Cardiac fibroblast (primary cell): Measurements from ENCODE around the gene CHMP4B.

ENCODE experiments used
- DNase-seq, 2 donors: peaks; one replicate each; pipeline versions ENCODE4 v3.0.0 to v3.0.0-alpha.2; 2010; ENCODE audit warnings: low read depth in 2 of 2
- H3K4me3 ChIP-seq, 2 donors: replicated peaks in 1 of 2; 1 replicate in 1 of 2; 2 replicates in 1 of 2; pipeline ENCODE4 v1.5.1; 2011; ENCODE audit warnings: low read depth in 2 of 2, low read length in 2 of 2, mild to moderate bottlenecking in 2 of 2, moderate library complexity in 1 of 2
- TF ChIP-seq, protein P1 (sequence below): IDR thresholded peaks from one replicate; pipeline ENCODE4 v1.5.1; 2011; ENCODE audit warnings: low read depth, mild to moderate bottlenecking, low read length, inconsistent platforms

The CHMP4B gene

GRCh38 chr20:33769043-33769442, 42.1 kb upstream of the CHMP4B start:
- DNase-seq, result no peak

DNA sequence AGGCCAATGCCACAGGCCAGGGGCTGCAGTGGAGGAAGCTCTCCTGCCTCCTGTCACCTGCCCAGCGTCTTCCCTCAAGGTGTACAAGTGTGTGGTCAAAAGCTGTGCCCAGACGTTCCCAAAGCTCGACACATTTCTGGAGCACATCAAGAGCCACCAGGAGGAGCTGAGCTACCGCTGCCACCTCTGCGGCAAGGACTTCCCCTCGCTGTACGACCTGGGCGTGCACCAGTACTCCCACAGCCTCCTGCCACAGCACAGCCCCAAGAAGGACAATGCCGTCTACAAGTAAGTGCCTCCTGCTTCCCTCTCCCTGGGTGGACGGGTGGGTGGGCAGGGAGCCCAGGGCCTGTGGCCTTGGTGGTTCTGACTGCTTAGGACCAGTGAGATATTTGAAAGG, 41.1 kb upstream of the CHMP4B start:
- no peak for DNase-seq
- H3K4me3 ChIP-seq, result no peak overlapping the region
- TF ChIP-seq, protein P1, sequence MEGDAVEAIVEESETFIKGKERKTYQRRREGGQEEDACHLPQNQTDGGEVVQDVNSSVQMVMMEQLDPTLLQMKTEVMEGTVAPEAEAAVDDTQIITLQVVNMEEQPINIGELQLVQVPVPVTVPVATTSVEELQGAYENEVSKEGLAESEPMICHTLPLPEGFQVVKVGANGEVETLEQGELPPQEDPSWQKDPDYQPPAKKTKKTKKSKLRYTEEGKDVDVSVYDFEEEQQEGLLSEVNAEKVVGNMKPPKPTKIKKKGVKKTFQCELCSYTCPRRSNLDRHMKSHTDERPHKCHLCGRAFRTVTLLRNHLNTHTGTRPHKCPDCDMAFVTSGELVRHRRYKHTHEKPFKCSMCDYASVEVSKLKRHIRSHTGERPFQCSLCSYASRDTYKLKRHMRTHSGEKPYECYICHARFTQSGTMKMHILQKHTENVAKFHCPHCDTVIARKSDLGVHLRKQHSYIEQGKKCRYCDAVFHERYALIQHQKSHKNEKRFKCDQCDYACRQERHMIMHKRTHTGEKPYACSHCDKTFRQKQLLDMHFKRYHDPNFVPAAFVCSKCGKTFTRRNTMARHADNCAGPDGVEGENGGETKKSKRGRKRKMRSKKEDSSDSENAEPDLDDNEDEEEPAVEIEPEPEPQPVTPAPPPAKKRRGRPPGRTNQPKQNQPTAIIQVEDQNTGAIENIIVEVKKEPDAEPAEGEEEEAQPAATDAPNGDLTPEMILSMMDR, result no peak

More at GRCh38 chr20:33769043-33769442, 42.1 kb upstream of the CHMP4B start:
- TF ChIP-seq, protein P1, result no peak
- no peak overlapping the region for H3K4me3 ChIP-seq

DNA sequence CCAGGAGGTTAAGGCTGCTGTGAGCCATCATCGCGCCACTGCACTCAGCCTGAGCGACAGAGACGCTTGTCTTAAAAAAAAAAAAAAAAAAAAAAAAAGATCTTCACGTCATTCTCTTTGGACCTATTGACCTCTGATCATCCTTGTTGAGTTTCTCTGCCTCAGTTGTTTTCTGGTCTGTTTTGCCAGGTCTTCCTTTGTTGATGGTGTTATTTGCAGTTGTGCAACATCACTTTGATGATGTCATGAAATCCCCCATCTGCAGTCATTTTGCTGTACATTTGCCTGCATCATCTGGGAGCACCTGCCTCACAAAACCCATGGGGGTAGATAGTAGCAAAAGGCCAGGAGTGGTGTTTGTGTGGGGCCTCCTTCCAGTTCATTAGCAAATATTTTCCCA, 39.2 kb upstream of the CHMP4B start:
- no peak for DNase-seq
- TF ChIP-seq, protein P1, result no peak
- H3K4me3 ChIP-seq, result no peak overlapping the region

DNA sequence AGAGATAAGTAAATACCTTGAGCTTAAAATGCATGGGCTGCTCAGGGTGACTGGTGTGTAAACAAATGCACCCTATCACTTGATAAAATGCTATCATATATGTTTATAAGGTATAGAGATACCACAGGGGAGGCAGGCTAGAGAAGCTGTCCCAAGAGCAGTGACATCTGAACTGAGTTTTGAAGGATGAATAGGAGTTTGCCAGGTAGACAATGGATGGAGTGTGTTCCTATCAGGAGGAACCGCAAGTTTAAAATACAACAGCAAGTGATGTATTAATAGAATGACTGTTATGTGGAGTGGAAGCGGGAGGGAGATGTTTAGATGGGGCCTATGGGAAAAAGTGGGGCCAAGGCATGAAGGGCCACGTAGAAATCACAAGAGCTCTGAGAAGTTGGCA, 38.7 kb upstream of the CHMP4B start:
- TF ChIP-seq, protein P1, result no peak
- no peak for DNase-seq
- H3K4me3 ChIP-seq, result no peak overlapping the region

DNA sequence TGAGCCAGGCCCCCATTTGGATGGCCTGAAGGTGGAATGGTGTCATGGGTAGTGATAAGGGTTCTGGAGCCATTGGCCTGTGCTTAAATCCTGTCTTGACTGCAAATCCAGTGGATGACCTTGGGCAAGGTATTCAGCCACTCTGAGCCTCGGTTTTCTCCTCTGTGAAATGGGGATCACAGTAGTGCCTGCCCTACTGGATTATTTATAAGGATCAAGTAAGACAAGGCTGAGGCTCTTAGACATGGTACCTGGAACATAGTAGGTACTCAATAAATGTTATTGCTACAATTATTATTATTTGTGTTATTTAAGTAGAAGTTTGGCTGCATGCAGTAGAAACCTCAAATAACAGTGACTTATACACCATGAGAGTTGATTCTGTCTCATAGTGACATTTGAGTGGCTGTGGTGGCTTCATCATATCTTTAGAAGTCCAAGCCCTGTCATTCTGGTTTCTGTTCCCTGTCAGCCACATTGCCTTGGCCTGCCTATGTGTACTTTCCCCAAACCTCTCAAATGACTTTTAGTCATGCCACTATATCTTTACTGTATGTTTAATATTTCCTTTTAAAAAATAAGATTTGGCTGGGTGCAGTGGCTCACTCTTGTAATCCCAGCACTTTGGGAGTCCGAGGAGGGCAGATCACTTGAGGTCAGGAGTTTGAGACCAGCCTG, 37.6 kb upstream of the CHMP4B start:
- TF ChIP-seq, protein P1, result no peak
- no peak overlapping the region for H3K4me3 ChIP-seq
- no peak for DNase-seq

- no peak overlapping the region for H3K4me3 ChIP-seq
- TF ChIP-seq, protein P1, result no peak
- DNase-seq, result no peak
Measured at GRCh38 chr20:33777816-33778215, 33.3 kb upstream of the CHMP4B start.

DNA sequence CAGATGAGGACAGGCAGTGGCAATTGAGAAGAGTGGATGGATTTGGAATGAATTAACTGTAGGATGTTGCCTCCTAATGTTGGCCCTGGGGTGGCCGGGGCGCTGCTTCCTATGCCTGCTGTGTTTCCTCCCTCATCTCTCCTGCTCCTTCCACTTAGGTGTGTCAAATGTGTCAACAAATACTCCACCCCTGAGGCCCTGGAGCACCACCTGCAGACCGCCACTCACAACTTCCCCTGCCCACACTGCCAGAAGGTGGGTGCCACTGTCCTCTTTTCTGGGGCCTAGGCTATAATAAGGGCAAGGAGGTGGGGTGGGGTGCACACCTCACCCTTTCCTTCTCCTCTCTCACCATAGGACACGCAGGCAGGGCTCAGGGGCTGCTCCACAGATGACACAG, 30.0 kb upstream of the CHMP4B start:
- DNase-seq, result no peak
- TF ChIP-seq, protein P1, result no peak

More for the DNA sequence above, 30.0 kb upstream of the CHMP4B start:
- no peak overlapping the region for H3K4me3 ChIP-seq
